NB4 (cell line): ENCODE measurements around the gene CENPH.

Experiments
- CTCF ChIP-seq: IDR thresholded peaks from one replicate; pipeline ENCODE4 v1.5.1; 2012; ENCODE audit warnings: low read depth, low read length
- MYC ChIP-seq: IDR thresholded peaks from 2 replicates; pipeline ENCODE4 v1.6.1; 2011; ENCODE audit warnings: low read depth, low read length
- POLR2A ChIP-seq: IDR thresholded peaks from 2 replicates; pipeline ENCODE4 v1.6.1; 2011; ENCODE audit warnings: mild to moderate bottlenecking; ENCODE audit not compliant: insufficient read length; ENCODE audit errors: extremely low read depth

GRCh38 chr5:69189162-69190086, at the start of gene CENPH:
- TF ChIP-seq CTCF (no peak), MYC (peak; percentile 76), POLR2A (peak; percentile 66)
